NCI-H1092 (cell line): Measurements from ENCODE around the gene MYLK4.
A peak's percentile ranks its signal among the peaks of the same experiment; 100 is the strongest.
"Not testable (repeated sequence)": the region's sequence is repeated elsewhere in the genome, so short reads cannot be mapped to it uniquely, and the experiment has no call there.

Experiments
- DNase-seq: peaks from one replicate; lab custom pipeline; 2025; lab: John Stamatoyannopoulos, UW

MYLK4 gene

DNA sequence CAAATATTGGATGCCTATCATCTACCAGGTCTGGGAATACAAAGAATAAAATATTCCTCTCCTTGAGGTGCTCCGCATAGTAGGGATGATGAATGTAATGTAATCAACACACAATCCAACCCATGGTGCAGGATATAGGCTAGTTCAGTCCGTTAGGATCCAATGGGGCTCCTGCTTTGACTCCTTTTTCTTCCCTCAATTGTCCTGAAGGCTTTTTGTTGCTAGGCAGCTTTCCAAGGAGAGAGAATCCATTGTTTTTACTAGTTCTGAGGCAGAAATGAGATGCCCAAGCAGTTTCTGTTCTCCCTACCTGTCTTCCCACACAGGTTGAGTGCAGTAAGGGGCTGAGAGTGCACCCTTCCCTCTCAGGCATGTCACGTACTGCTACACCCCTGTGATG is 26.5 kb upstream of the MYLK4 start:
- no peak for DNase-seq

DNA sequence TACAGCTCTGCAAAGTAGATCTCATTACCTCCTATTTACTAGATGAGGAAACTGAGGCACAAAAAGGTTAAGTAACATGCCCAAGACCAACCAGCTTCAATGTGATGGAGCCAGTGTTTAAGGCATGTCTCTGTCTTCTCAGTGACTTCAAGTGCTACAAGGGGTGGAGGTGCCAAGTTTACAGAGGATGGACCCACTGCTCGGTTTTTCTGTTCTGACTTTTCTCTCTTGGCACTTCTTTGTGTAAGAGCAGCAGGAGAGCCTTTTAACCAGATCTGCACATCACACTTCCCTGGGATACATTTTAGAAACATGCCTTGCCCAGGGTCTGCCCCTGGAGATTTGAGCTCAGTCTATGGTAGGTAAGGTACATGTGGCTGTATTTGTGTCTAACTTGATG is 24.3 kb upstream of the MYLK4 start:
- DNase-seq = no peak

GRCh38 chr6:2773449-2773848 is 22.7 kb upstream of the MYLK4 start:
- DNase-seq = no peak

- no peak for DNase-seq
Measured at GRCh38 chr6:2772840-2773239, 22.1 kb upstream of the MYLK4 start.

GRCh38 chr6:2771079-2771478 is 20.4 kb upstream of the MYLK4 start:
- no peak for DNase-seq

- no peak for DNase-seq
Measured at GRCh38 chr6:2770171-2770570, 19.4 kb upstream of the MYLK4 start.

- DNase-seq = no peak
Measured at GRCh38 chr6:2768696-2769095, 18.0 kb upstream of the MYLK4 start.

- no peak for DNase-seq
Measured at GRCh38 chr6:2767657-2768524, 17.2 kb upstream of the MYLK4 start.

GRCh38 chr6:2766767-2767656 is 16.3 kb upstream of the MYLK4 start:
- DNase-seq = no peak

GRCh38 chr6:2765896-2766766 is 15.4 kb upstream of the MYLK4 start:
- no peak for DNase-seq

DNA sequence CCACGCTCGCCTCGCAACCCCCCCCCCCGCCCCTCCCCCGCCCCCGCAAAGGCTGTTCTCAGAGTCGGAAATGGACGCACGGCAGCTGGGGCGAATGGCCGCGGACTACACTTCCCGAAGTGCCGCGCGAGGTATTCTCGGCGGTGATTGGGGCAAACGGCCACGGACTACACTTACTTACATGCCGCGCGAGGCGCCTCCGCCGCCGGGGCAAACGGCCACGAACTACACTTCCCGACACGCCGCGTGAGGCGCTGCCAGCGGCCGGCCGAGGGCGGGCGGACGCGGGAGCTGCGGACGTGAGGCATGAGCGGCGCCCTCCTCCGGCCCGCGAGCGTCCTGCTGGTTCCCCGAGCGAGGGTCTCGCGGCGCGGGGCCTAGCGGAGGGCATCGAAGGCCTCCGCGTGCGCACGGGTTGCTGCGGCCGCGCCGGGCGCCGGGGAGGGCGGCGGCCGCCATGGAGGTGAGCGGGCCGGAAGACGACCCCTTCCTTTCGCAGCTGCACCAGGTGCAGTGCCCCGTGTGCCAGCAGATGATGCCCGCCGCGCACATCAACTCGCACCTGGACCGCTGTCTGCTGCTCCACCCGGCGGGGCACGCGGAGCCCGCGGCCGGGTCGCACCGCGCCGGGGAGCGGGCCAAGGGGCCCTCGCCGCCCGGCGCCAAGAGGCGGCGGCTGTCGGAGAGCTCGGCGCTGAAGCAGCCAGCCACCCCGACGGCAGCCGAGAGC is 14.6 kb upstream of the MYLK4 start, which contains the start of gene WRNIP1:
WRNIP1 (plus strand) TSS at position 228 of the 730 bp plus-strand sequence; CDS start at position 458, 230 bp downstream.
- DNase-seq = peak; percentile 88

GRCh38 chr6:2764610-2765165 is 14.0 kb upstream of the MYLK4 start:
- no peak for DNase-seq

GRCh38 chr6:2763876-2764540 is 13.3 kb upstream of the MYLK4 start:
- no peak for DNase-seq

GRCh38 chr6:2763345-2763841 is 12.7 kb upstream of the MYLK4 start:
- DNase-seq = no peak

GRCh38 chr6:2762868-2763267 is 12.1 kb upstream of the MYLK4 start:
- not testable (repeated sequence) for DNase-seq

- DNase-seq = no peak
Measured at GRCh38 chr6:2760882-2761842, 10.4 kb upstream of the MYLK4 start.

DNA sequence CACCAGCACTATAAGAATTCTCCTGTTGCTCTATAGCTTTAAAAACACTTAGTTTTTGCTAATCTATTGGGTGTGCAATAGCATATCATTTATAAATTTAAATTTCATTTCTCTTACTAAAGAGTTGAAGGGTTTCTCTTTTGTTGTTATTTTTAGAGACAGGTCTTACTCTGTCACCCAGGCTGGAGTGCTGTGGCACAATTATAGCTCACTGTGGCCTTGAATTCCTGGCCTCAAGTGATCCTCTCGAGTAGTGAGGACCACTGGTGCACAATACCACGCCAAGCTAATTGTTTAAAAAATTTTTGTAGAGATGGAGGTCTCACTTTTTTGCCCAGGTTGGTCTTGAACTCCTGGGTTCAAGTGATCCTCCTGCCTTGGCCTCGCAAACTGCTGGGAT is 8.3 kb upstream of the MYLK4 start:
- DNase-seq = no peak

DNA sequence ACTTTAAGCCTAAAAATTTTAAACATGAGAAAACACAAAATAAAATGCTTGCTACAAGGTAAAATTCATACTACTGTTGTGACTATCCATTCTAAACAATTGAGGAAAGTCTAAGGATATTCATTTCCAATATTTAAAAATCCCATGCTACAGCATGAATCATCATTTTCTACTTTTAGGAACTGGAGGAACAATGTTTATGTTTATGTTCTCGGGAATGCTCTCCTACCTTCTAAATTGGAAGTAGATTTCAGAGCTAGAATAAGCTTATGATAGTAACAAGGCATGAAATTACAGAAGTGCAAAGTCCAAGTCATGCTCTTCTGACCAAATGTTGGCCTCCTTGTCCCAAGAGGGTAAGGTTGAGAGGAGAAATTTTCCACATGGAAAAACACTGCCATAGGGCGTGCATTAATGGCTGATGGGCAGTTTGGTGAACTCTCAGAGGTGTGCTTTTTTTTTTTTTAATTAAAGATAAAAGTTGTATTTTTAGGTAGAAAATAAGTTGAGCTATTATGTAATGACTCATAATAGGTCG is 6.0 kb upstream of the MYLK4 start:
- no peak for DNase-seq

DNA sequence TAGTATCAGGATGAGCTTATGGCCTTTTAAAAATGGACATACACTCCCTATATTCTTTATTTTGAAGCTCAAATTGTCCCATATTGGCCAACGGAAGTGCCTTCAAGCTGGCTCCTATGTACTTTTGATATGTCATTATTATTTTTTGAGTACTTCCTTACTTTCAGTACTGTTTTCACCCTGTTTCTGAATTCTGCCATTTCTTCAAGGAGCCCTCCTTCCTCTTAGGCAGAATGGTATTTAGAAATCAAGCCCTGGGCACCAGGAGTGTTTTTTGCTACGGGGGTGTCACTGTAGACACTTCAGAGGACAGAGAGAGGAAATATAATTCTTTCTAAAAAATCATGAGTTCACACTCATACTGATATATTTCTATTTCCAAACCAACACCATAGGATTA is 5.5 kb upstream of the MYLK4 start:
- no peak for DNase-seq
